Measurements from ENCODE around the gene SPEG.

The SPEG gene

GRCh38 chr2:219517954-219518778 lies 83.5 kb downstream of the SPEG start:
- no peak for DNase-seq

GRCh38 chr2:219519526-219519916 lies 84.9 kb downstream of the SPEG start:
- no peak for DNase-seq

GRCh38 chr2:219520079-219520478 lies 85.4 kb downstream of the SPEG start:
- DNase-seq: no peak

GRCh38 chr2:219521066-219521880 lies 86.6 kb downstream of the SPEG start:
- DNase-seq: no peak

GRCh38 chr2:219522111-219523030 lies 87.7 kb downstream of the SPEG start:
- no peak for DNase-seq

- no peak for DNase-seq
Measured at GRCh38 chr2:219523031-219523671, 88.5 kb downstream of the SPEG start.

- DNase-seq: no peak
Measured at GRCh38 chr2:219524817-219525216, 90.2 kb downstream of the SPEG start.

GRCh38 chr2:219525533-219526232 lies 91.0 kb downstream of the SPEG start:
- DNase-seq: no peak

- no peak for DNase-seq
Measured at GRCh38 chr2:219526320-219527075, 91.9 kb downstream of the SPEG start.

GRCh38 chr2:219527076-219527394 lies 92.4 kb downstream of the SPEG start:
- no peak for DNase-seq

GRCh38 chr2:219527472-219527871 lies 92.8 kb downstream of the SPEG start:
- DNase-seq: no peak

- peak; percentile 86 for DNase-seq
Measured at GRCh38 chr2:219530048-219530963, 95.7 kb downstream of the SPEG start.

- no peak for DNase-seq
Measured at GRCh38 chr2:219531639-219532377, 97.2 kb downstream of the SPEG start.

- no peak for DNase-seq
Measured at GRCh38 chr2:219532378-219532649, 97.7 kb downstream of the SPEG start.

- DNase-seq: no peak
Measured at GRCh38 chr2:219533930-219534661, 99.5 kb downstream of the SPEG start.

- DNase-seq: no peak
Measured at GRCh38 chr2:219536425-219536824, 101.8 kb downstream of the SPEG start.

GRCh38 chr2:219536967-219537366 lies 102.3 kb downstream of the SPEG start:
- no peak for DNase-seq

GRCh38 chr2:219537657-219538488 lies 103.2 kb downstream of the SPEG start:
- no peak for DNase-seq

Data from activated CD4-positive, alpha-beta T cell treated with anti-CD3 and anti-CD28 coated beads, Interleukin-2, amount 50 U/mL, for 1 hour (primary cell).